Iris pigment epithelial cell (primary cell): ENCODE data around the gene ATRNL1.
A peak's percentile ranks its signal among the peaks of the same experiment; 100 is the strongest.
"Not testable (repeated sequence)": the region's sequence is repeated elsewhere in the genome, so short reads cannot be mapped to it uniquely, and the experiment has no call there.

Experiments
- DNase-seq: peaks from one replicate; pipeline ENCODE4 v3.0.0-alpha.2; 2011; ENCODE audit warnings: low read depth

Gene ATRNL1

DNA sequence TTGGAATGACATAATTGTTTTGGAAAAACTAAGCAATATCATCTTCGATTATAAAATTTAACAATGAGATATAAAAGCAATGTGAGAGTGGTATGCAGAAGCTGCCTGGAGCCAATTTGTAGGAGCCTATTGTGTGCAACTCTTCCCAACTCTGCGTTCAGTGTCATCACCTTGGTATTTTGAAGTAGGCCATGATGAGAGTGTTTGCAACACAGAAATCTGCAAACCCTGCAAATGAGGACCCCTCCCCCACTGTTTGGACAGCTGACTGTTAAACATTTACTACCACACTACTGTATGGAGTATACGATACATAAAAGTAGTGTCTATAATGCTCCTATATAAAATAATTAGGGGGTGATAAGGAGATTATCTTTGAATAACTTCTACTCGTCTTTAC lies 531.3 kb downstream of the ATRNL1 start:
- DNase-seq = peak; percentile 20

DNA sequence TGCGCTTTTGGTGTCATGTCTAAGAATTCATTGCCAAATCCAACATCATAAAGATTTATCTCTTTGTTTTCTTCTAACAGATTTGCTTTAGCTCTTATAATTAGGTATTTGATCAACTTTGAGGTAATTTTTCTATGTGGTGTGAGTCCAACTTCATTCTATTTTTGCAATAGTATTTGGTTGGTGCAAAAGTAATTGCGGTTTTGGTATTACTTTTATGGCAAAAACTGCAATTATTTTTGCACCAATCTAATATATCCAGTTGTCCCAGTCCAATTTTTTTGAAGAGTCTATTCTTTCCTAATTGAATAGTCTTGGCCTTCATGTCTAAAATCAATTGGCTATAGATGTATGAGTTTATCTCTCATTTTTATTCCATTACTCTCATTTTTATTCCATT lies 535.5 kb downstream of the ATRNL1 start:
- no peak for DNase-seq

DNA sequence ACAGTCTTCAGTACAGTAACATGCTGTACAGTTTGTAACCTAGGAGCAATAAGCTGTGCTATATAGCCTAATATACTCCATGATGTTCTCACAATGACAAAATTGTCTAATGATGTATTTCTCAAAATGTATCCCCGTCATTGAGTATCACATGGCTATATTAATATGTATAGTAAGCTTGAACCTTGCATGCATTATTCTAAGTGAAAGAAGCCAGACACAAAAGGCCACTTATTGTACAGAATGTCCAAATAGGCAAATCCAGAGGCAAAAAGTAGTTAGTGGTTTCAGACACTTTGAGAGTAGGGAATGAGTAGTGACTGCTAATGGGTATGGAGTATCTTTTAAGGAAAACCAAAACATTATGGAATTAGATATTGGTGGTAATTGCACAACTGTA lies 545.1 kb downstream of the ATRNL1 start:
- DNase-seq = no peak

DNA sequence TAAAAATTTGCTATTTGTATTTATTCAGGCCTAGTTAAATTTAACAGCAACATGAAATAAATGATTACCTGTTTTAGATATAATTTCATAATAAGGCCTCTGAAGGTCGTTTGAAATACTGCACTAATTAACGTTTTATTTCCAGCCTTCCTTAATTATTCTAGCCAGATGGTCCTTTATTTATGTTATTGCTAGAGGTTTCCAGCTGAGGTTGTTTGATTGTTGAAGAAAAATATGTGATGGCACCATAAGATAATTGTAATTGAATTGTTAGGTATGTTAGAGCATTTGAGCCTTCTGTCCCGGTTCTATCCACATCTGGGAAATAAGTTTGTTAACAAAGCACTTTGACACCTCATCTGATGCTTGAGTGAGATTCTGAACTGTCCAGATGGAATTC lies 556.1 kb downstream of the ATRNL1 start:
- no peak for DNase-seq

DNA sequence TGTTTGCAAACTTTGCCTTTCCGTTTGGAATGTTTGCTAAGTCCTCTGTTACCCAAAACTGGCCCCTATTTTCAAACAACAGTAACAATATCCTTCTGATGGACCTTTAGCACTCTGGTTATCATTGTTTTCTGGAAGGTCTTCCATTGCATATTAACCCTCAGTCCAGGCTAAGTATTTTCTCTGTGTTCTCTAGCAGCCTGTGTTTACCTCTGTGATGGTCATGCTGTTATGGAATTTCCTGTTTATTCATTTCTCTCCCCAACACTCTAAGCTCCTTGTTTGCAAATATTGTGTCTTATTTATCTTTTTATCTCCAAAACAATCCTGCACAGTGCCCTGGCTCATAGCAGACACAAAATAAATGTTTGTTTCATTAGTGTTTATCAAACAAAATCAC lies 560.3 kb downstream of the ATRNL1 start:
- DNase-seq = peak; percentile 11

DNA sequence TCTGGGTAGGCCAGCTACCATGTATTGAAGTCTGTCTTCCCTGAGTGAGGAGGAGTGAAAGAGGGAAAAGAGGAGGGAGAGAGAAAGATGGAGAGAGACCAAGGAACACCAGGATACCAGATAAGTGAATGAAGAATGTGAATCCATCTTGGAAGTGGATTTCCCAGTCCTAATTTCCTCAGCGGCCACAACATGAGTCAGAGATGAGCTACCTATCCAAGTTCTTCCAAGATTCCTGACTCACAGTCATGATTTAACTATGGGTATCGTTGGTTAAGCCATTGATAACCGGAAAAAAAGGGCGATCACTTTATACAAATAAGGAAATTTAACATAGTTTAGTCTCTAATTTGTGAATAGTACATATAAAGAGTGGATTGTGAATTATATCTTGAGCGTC lies 561.8 kb downstream of the ATRNL1 start:
- DNase-seq = peak; percentile 15

DNA sequence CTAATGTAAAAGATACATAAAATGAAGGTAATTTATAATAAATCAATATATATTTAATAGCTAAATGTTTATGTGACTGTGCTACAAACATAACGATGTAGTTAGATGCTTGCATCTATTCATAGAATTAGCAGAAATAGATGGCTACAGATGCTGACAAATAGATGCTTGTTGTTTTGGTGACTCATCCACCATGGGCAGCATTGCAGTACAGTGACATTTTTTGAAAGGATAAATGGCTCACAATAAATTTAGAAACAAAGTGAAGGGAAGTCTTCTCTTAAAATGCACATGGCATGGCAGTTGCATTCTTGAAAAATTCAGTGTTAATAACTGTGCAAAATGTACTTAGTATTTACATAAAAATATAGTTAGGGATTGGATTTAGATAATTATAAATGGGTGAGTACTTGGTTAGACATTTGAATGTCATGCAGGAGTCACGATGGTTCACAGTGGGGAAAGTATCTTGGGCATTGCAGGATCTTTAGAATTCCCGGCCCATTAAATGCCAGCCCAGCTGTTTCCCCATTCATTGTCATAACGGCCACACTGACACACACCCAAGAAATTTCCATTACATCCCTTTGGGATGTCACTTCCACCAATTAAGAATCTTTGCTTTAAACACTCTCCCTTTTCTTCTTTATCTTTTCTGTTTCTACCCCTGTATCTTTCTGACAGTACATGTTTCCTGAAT lies 564.1 kb downstream of the ATRNL1 start:
- DNase-seq = peak; percentile 11

DNA sequence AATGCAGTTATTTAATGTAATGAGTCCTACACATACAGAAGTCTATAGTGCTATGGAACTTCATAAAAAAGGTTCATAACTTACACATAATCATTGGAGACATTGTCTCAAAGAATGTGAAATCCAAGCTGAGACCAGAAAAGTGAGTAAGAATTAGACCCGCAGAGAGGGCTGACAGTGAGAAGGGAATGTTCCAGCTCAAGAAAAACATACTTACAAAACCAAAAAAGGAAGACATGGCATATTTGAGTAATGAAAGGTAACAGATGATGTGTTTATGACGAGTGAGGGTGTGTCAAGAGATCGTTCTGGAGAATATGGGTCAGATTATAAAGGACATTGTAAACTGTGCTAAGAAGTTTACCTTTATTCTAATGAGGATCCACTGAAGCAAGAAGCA lies 566.5 kb downstream of the ATRNL1 start:
- DNase-seq = peak; percentile 60

DNA sequence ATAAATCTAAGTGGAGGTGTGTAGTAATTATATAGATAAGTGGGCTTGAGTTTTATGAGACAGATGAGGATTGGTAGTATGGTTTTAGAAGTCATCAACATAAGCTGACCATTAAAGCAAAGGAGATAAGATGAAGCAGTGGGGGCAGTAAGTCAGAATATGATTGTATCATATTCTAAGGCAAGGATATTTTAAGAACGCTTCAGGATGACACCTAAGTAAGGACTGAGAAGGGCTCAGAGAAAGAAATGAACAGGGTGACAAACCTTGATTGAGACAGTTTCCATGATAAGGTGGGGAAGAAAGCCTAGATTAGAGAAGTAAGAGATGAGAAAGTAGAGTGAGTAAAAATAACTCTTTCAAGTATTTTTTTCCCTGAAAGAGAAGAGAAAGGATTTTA lies 567.2 kb downstream of the ATRNL1 start:
- no peak for DNase-seq

DNA sequence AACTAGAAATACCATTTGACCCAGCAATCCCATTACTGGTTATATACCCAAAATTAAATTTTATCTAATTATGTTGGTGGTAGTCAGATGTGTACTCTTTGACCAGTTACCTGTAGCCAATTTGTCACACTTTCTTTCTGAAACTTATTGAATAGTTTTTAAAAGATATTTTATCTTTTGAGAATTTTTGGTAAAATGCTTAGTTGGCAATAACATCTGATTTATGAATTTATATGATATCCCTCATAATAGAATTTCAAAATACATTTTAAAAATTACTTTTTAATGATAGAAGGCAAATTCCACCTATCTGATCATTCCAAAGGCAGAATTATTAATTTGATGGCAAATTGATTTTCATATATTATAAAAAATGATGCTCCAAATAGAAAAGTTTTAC lies 569.3 kb downstream of the ATRNL1 start:
- no peak for DNase-seq

DNA sequence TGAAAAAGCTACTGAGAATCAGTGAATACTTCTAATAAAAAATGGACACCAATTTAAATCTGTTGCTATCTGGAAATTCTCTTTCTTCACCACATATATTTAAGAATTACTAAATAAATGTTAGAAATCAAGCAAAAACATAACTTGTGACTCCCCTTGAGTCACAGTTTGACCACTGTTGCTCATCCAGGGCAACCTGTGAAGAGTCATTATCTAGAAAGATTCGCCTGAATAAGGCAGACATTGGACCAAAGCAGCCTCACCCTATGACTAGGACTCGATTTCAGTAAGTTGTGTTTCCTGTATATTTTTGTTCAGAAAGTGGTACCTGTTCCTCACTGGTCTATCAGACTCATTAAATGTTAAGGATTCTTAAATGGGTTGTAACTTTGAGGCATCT lies 572.4 kb downstream of the ATRNL1 start:
- no peak for DNase-seq

DNA sequence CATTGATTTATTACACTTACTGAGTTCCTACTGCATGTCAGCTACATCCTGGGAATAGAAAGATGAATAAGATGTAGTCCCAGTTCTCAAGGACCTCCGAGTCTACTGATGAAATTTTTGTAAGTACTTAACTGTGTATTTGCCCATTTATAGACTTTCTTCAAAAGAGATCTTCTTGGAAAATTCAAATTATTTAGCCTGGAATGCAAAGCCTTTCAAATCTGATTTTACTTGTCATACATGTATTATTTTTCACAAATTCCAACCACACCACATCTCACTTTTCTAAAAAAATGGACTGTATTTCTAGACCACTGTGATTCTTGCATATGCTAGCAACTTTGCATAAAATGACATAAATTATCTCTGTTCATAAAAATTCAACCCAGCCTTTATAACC lies 581.3 kb downstream of the ATRNL1 start:
- DNase-seq = no peak

DNA sequence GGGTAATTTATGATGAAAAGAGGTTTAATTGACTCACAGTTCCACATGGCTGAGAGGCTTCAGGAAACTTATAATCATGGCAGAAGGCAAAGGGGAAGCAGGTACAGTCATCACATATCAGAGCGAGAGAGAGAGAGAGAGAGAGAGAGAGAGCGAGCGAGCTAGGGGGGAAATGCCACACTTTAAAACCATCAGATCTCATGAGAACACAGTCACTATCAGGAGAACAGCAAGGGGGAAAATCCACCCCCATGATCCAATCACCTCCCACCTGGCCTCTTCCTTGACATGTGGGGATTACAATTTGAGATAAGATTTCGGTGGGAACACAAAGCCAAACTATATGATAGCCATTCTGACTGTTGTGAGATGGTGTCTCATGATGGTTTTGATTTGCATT lies 603.6 kb downstream of the ATRNL1 start:
- DNase-seq = no peak

DNA sequence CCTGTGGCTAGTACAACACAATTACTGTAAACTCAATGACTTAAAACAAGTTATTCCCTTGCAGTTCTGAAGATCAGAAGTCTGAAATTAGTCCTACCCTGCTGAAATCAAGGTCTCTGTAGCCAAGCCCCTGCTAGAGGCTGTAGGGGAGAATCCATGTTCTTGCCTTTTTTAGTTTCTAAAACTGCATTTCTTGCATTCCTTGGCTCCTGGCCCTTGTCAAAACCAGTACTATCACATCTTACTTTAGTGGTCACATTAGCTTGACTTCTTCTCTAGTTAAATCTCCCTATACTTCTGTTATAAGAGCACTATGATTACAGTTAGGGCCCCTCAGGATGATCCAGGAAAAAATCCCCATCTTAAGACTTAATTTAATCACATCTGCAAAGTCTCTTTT lies 612.9 kb downstream of the ATRNL1 start:
- DNase-seq = peak; percentile 3

DNA sequence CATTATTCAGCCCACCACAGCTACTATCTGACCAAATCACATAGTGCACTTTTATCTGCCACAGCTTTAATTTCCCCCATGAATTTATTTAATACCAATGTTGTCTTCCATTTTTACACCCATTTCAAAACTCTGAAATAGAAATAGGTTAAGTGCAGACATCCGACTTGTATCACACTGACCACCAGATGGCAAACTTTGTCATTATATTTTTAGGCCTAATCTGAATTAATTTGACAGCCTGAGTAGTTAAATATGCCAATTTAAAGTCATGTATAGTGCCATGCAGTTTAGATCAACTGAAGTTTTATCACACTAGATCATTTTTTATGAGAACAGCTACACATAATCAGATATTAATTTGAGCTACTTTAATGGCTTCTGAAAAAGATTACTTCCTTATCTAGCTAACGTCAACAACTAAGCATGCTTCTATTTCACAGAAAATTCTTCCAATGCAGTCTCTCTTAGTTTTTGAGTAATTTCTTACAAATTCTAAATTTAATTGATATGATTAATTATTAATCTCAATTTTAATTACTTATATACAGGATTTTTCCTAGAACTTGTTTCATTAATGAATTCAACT lies 613.4 kb downstream of the ATRNL1 start:
- peak; percentile 39 for DNase-seq

DNA sequence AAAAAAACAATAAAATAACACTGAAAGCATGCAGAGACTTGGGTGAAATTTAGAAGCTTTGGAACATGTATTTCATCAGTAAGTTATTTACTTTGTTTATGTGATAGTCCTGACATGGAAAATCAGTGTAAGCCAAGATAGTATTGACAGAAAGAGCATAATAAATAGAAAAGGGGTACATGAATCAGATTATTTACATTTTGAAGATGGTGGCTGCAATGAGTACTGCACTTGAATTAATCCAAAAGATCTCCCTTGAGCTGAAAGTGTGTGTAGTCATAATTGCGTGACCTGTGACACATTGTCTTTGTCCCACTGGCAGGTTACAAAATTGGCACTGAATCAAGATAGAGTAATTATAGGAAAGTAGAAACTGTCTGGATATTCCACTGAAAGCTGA lies 617.0 kb downstream of the ATRNL1 start:
- peak; percentile 4 for DNase-seq

DNA sequence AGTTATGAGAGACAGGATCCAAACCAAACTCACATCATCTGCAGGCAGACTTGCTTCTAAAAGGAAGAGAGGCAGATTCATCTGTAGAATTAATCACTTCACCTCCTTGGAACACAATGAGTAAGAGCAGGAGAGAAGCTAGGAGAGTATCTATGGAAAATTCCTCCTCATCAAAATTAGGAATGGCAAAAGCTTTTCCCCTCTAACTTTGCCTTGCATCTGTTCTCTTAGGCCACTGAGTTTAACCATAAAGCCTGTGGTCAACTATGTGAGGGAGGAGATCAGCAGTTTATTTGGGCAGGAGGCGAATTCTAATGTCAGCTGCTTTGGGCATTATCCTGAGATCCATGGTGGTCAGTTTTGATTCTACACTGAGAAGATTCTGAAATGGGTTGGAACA lies 618.1 kb downstream of the ATRNL1 start:
- no peak for DNase-seq

DNA sequence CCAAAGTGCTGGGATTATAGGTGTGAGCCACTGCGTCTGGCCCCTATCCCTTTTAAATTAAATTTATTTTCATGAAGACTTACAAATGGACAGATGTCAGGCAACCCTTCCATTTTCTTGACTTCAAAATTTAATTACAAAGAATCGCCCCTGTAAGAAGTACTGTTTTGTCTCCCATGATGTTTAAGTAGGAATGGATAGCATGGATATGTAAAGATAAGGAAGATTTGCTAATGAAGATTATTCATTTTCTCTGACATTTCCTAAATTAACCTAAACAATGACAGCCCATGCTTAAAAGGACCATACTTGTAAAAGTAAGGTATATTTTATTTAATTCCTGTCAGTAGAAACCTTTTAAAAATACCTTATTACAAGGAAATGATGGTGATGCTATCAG lies 627.0 kb downstream of the ATRNL1 start:
- no peak for DNase-seq

DNA sequence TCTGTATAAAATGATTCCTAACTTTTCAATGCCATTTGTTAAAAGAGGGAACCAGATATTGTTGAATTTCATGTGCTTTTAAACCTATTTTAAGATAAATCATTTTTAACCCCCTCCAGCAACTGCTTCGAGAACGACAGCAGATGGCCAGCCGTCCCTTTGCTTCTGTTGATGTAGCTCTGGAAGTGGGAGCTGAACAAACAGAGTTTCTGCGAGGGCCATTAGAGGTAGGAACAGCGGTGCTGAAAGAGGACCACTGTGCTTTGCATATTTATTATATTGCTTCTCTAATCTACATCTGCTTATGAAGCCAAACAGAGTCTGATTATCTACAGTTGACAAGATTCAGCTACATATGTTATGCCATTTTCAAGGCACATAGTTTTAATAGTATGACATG lies 634.0 kb downstream of the ATRNL1 start:
- DNase-seq = no peak

DNA sequence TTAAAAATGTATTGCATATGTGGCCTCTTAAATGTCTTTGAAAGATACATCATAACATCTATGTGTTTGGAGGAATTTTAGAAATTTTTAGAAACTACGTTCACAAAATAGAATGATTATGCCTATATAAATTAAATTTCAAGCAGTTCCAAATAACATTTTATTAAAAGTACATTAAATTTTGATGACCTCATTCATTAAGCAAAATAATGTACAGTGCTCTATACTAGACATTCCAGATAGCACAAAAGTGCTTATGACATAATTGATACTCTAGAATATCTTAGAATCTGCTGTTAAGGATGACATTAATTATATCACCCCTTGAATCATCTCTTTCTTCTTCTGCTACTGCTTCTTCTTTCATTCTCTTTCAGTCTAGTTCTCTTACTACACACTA lies 650.9 kb downstream of the ATRNL1 start:
- DNase-seq = no peak

DNA sequence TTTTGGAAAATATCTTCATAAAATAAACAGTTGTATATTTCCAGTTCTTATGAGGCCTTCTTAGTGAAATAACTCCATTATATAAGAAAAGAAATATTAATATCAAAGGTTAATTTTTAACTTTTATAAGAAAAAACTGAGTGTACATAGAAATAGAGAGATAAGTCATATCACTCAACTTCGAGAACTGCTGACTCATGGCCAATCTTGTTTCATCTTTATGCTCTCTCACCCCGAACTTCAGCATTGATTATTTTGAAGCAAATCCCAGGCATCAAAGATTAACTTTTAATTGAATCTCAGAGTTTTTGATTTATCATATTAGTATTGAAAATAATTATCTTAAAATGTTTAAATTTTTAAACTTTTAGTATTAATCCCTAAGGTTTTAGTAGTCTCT lies 652.8 kb downstream of the ATRNL1 start:
- DNase-seq = no peak

DNA sequence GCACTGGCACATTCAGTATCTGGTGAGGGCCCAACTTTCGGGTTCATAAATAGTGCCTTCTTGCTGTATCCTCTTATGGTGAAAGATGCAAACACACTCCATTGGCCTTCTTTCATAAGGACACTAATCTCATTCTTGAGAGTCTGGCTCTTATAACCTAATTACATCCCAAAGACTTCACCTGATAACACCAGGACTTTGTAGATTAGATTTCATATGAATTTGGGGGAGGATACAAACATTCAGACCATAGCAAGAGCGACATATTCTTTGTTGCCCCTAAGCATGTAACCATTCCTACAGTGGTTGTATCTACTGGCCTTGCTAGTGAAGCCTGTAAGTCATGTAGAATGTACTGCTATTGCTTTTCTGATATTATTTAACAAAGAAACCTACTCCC lies 654.6 kb downstream of the ATRNL1 start:
- no peak for DNase-seq

DNA sequence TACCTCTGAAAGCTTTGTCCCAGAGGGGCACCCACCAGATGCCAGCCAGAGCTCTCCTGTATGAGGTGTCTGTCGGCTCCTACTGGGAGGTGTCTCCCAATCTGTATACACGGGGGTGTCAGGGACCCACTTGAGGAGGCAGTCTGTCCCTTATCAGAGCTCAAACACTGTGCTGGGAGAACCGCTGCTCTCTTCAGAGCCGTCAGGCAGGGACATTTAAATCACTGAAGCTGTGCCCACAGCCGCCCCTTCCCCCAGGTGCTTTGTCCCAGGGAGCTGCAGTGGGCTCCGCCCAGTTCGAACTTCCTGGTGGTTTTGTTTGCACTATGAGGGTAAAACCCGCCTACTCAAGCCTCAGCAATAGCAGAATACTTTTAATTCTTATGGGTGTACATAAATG lies 665.3 kb downstream of the ATRNL1 start:
- not testable (repeated sequence) for DNase-seq

DNA sequence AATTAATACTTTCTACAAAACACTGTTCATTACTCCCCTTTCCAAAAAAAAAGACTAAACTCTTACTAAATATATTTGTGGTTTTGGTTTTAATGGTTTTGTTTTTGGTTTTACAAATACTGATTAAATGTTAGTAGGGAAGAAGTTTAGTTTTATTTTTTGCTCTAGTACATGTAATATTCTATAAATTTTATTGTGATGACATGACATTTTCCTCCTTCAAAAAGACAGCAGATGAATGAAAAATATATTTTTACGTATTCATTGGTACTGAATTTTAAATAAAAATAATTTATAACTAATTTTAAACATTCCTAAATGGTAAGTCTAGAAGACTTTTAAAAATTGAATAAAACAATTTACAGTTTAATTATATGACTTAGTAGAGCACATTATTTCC lies 667.0 kb downstream of the ATRNL1 start:
- no peak for DNase-seq
